NOMO-1 treated with DMSO at 0.1 percent for 48 hours (cell line): ENCODE measurements around the gene EFNB2.

ENCODE experiments used
- DNase-seq: peaks from one replicate; lab custom pipeline; 2025; ENCODE audit not compliant: unreplicated experiment; lab: John Stamatoyannopoulos, UW

The EFNB2 gene

DNA sequence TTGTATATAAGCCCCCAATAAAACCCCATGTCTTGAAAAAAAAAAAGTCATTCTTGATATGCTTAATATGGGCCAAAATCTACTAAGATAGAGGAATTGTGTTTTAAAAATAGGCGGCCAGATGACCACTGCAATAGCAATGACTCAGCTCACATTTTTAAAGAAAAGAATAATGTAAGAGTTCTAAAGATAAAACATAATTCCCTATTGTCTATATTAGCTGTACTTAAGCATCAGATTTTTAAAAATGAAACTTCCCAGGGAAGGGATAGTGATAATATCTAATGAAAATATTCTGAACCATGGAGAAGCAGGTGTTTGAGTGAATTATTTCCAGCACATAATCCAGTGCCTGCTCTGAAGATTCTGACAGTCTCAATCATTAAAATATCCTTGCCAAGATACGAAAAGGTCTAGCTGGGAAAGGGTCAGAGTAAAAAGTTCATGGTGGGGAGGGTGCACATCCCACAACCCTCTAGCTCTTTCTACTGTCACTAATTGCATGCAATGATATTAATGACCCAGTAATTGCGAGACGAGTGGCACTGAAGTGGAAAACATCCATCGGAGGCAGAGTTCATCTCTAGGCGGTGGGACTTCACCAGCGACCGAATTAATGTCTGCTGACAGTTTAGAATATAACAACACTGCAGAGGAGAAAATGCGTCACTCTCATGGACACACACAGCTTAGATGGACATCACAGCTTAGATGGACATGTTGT is 31.6 kb downstream of the EFNB2 start:
- no peak for DNase-seq

GRCh38 chr13:106503272-106503671 is 32.2 kb downstream of the EFNB2 start:
- DNase-seq = no peak

DNA sequence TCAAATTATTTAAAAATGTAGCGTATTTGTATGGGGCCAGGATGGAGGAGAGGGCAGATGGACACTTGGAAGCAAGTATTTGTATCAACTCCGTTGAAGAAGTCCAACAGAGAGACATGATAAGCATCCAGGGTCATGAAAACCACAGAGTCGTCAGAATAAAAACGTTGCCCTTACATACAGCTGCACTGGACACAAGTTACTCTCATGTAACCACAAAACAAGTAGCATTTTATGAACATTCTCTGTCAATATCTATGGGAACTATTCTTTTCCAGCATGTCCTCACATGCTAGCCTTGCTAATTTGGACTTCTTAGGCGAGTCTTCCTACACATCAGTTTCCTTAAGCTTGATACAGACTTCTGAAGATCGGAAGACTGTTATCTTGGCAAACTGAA is 35.0 kb downstream of the EFNB2 start:
- no peak for DNase-seq

DNA sequence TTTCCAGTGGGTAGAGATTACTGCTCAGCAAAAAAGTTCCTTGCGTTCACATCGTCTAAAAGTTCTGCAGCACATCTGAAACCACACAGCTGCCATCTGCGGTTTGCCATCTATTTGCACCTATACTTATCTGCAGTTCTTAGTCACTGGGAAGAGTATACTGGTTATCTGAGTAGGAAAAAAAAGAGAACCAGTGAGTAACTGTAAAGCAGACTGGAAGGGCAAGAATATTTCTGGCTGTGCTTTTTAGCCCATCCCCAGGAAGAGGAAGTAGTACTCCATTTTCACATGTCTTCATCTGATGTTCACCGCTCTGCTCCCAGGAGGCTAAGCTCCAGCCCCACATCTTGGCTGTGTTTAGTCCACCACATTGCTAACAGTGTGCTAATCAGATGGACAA is 35.6 kb downstream of the EFNB2 start:
- peak; percentile 73 for DNase-seq

- no peak for DNase-seq
Measured at GRCh38 chr13:106499113-106499512, 36.3 kb downstream of the EFNB2 start.

- DNase-seq = peak; percentile 44
Measured at GRCh38 chr13:106498571-106498970, 36.9 kb downstream of the EFNB2 start.

- DNase-seq = peak; percentile 45
Measured at GRCh38 chr13:106498158-106498557, 37.3 kb downstream of the EFNB2 start.

DNA sequence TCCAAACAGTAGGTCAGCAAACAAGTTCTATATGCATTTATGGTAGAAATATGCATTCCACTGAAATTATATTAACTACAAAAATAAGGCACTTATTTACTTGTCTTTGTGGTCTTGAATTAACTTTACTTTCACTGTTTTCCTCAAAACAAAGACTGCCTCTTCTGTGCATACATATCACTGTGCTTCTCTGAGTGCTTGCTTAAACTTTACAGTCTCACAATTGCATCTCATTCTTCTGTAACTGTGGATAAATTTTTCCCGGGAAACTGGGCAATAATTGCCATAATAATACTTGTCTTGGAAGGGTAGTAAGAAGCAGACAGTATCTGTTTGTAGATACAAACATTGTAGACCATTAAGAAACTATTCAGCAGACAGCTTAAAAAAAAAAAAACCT is 38.4 kb downstream of the EFNB2 start:
- DNase-seq = no peak

- no peak for DNase-seq
Measured at GRCh38 chr13:106496072-106496997, 39.1 kb downstream of the EFNB2 start.

DNA sequence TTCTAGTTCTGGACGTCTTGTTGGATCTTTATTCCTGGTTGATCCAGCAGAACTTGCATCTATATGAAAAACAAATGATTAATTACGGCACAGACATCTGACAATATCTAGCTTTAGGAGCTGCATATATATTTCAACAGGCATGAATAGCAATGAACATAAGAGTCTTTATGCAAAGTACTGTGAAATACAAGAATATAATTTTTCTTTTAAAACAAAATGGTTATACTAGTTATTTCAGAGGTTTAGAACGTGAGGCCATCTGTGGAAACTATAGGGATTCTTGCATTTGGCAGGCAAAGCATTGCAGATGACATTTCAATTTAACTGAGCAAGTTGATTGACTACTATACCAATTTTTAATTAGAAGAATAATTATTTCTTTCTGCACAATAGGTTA is 40.5 kb downstream of the EFNB2 start:
- no peak for DNase-seq

- DNase-seq = no peak
Measured at GRCh38 chr13:106494506-106494905, 41.0 kb downstream of the EFNB2 start.

DNA sequence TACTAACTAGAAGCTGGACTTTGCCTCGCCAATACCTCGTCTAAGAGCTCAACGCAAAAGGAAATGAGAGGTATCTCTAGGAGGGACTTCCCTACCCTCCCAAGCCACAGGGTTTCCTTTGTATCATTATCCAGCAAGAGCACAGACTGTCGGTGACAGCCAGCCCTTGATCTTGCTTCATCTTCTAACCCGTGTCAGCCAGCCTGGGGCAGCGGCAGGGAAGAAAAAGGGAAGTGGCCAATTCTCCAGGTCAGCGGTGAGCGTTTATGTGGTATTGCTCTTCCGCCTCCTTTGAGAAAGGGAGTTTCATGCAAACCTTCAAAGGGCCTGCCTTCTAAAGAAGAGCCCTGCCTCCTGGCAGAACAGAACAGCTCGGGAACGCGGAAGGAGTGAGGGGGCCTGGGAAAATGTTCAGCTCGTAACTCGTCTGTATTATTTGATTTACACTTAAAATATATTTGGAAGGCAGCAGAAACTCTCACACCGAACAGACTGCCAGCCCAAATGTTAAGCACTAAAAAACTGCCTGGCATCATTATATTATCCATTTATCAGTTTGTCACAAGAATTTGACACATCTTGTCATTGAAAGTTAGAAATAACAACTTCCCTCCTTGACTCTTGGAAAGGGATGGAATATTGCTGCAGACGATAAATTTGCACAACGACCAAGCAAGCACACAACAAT is 41.8 kb downstream of the EFNB2 start:
- DNase-seq = peak; percentile 97

DNA sequence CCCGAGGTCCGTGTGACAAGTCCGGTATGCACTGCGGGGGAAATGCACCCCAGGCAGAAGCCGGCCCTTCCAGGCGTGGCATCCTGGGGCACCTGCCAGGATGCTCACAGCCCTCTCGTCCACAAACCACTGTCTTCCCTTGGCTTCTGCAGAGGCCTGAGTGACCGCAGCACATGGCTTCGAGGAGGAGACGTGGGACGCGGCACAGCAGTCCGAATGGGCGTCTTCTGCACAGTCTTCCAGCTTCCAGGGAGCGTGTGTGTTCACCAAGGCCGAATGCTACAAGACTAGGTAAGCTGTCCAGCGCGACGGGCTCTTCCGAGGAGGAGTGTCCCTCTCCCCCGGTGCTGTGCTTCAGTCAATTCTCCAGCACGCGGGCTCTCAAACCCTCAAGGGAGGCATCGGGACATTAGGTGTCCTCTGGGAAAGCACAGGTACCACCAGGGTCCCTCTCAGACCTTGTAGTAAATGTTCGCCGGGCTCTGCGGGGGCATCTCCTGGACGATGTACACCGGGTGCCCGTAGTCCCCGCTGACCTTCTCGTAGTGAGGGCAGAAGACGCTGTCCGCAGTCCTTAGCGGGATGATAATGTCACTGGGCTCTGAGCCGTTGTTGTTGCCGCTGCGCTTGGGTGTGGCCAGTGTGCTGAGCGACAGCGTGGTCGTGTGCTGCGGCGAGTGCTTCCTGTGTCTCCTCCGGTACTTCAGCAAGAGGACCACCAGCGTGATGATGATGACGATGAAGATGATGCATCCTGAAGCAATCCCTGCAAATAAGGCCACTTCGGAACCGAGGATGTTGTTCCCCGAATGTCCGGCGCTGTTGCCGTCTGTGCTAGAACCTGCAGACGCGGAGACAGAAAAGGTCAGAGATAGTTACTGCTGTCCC is 42.6 kb downstream of the EFNB2 start:
- peak; percentile 29 for DNase-seq

GRCh38 chr13:106491928-106492587 is 43.4 kb downstream of the EFNB2 start:
- no peak for DNase-seq

GRCh38 chr13:106491463-106491862 is 44.0 kb downstream of the EFNB2 start:
- DNase-seq = no peak

DNA sequence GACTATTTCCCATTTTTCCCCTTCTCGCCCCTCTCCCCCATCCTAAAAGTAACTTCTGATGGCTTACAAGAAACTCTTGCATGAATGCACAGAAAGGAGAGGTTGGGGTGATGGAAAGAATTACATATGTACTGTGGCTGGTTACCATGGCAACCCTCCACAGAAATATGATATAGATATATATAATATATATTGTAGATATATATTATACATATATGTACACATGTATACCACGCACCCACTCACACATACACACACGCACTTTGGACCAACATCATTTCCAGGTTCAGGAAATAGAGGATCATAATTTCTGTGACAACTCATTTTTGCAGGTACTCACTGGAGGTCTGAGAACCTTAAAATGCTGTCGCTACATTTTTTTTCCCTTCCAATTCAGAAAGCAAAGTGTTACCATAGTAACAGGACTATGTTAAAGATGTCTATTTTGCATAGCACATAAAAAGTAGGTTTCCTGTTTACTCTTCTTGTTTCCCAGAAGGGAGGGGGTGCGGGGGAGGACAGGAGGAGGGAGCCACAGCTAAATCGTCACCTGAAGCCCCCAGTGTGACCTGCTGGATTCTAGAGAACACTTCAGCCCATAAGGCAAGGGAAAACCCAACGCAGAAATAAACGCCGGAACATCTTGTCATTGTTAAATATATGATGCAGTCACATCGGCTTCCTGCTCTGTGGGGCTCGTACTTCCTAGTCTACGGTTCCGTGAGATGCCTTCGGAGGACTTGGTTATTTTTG is 44.7 kb downstream of the EFNB2 start:
- no peak for DNase-seq

GRCh38 chr13:106489849-106490568 is 45.5 kb downstream of the EFNB2 start:
- no peak for DNase-seq

- no peak for DNase-seq
Measured at GRCh38 chr13:106488686-106489085, 46.8 kb downstream of the EFNB2 start.

GRCh38 chr13:106488076-106488475 is 47.4 kb downstream of the EFNB2 start:
- DNase-seq = no peak
